NOMO-1 (cell line): ENCODE results near the gene SSU72.
"Not testable (repeated sequence)": the region's sequence is repeated elsewhere in the genome, so short reads cannot be mapped to it uniquely, and the experiment has no call there.

ENCODE experiments used
- DNase-seq, 2 experiments: peaks; one replicate each; lab custom pipeline; 2025; ENCODE audit not compliant: unreplicated experiment in 2 of 2; lab: John Stamatoyannopoulos, UW

SSU72 gene

DNA sequence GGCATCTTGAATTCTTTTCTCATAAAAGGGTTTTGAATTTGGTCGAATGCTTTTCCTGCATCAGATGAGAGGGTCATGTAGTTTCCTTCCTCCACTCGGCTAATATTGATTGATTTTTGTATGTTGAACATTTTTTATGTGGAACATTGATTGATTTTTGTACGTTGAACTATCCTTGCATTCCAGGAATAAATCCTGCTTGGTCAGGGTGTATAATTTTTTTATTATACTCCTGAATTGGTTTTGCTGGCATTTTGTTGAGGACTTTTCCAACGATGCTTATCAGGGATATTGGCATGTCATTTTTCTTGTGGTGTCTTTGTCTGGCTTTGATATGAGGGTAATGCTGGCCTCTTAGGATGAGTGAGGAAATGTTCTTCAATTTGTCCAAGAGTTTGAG is 42.7 kb downstream of the SSU72 start:
- no peak for DNase-seq

DNA sequence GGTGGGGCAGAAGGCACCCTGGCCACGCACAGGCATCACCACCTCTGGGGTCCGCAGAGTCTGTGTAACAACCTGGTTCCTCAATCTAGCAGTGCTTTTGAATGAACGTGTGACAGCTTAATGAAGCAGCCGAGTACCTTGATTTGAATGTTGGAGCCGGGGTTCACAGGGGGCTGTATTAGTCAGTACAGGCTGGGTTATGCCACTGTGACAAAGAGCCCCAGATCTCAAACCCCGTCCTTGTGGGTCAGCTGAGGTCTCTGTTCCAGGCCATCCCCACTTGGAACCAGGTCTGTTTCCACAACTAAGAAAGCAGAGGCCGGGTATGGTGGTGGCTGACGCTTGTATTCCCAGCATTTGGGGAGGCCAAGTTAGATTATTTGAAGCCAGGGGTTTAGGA is 44.7 kb downstream of the SSU72 start:
- DNase-seq = no peak

DNA sequence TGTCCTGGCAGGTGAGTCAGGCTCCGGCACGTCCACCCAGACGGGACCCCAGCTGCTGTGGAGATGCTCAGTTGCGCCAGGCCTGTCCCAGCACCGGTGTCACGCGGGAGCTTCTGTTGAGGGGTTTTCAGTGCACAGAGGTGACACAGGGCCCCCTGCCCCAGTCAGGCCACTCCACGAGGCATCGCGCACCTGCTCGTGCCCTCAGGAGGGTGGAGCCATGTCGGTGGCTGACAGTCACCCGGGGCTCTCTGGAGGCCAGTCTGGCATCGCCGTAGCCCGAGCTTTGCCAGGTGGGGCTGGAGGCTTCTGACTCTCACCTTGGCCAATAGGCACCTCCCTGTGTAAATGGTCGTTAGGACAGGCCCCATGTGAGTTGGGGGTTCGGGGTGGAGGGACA is 45.3 kb downstream of the SSU72 start:
- DNase-seq = no peak

- DNase-seq = no peak
Observed at GRCh38 chr1:1528301-1529267, 46.1 kb downstream of the SSU72 start.

- DNase-seq = no peak
Observed at GRCh38 chr1:1527092-1527816, 47.4 kb downstream of the SSU72 start.

- not testable (repeated sequence) for DNase-seq
Observed at GRCh38 chr1:1526476-1526875, 48.2 kb downstream of the SSU72 start.

DNA sequence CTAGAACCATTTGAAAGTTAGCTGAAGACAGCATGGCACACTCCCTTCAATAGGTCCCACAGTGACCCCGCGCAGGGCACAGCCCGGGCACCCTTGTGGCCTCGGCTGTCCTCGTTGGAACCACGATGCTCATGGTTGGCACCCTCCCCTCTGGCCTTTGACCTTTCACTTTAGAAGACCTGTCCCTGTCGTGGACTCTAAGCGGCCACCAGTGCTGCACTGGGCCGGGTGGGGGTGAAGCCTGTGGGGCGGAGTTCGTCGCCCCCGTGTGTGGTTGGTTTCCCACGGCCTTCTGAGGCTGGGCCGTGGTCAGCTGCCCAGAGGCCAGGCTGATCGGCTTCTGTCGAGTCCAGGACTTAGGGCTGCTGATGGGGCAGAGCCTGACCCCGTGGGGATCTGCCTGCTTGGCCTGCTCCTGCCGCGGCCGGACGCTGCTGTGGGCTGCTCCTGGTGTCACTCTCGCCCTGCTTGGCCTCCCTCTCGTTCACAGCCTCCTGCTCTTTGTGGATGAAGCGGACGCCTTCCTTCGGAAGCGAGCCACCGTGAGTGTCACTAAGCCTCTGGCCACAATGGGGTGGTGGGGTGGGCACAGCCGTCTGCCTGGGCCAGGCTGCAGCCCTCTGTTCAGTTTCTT is 49.8 kb downstream of the SSU72 start:
- not testable (repeated sequence) for DNase-seq

- not testable (repeated sequence) for DNase-seq
Observed at GRCh38 chr1:1523651-1524050, 51.0 kb downstream of the SSU72 start.

- DNase-seq = not testable (repeated sequence)
Observed at GRCh38 chr1:1523226-1523625, 51.4 kb downstream of the SSU72 start.

GRCh38 chr1:1522536-1522935 is 52.1 kb downstream of the SSU72 start:
- not testable (repeated sequence) for DNase-seq

GRCh38 chr1:1521331-1521730 is 53.3 kb downstream of the SSU72 start:
- DNase-seq = no peak

DNA sequence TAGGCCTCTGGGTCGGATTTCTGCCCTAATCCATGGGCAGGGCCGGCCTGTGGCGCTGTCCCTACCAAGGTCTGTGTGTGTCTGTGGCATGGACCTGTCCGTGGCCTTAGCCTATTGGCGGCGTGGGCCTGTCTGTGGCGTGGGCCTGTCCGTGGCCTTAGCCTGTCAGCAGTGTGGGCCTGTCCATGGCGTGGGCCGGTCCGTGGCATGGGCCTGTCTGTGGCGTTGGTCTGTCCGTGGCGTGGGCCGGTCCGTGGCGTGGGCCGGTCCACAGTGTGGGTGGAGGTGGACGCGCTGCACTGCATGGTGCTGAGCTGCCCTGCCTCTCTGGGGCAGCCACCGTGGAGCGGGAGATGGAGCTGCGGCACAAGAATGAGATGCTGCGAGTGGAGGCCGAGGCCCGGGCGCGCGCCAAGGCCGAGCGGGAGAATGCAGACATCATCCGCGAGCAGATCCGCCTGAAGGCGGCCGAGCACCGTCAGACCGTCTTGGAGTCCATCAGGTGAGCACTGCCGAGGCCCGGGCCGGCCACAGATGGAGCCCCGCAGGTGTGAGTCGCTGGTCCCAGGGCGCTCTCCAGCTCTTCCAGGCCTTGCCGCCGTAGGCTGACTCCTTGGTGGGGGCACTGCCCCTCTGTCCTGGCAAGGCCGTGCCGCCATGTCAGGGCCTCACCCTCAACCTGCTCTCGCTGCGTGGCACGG is 54.7 kb downstream of the SSU72 start:
- not testable (repeated sequence) for DNase-seq

DNA sequence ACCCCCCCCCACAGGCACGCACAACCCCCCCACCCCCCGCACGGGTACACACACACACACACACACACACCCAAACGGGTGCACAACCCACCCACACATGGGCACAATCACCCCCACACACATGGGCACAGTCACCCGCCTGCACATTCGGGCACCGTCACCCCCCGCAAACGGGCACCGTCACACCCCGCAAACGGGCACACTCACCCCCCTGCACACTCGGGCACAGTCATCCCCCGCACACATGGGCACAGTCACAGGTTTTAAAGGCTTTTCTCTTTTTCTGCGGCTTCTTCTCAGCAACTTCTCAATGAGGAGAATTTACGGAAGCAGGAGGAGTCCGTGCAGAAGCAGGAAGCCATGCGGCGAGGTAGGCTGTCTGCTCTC is 56.0 kb downstream of the SSU72 start:
- DNase-seq = not testable (repeated sequence)

DNA sequence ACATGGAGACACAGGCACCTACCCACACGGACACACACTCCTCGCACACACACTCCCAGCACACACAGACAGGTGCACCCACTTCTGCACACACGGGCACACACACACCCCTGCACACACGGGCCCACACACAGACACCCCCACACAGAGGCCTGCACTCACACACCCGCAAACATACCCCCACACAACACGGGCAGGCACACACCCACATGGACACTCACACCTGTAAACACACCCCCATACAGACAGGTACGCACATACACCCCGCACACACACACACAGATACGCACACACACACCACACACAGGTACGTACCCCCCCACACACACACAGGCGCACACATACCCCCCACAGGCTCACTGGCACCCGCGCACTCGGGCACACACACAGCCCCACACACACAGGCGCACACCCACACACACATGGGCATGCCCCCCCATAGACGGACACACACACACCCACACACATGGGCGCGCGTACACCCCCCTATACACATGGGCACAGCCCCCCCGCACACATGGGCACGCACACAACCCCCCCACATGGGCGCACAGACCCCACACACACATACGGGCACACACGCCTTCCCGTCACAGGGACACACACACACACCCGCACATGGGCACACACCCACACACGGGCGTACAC is 56.6 kb downstream of the SSU72 start:
- DNase-seq = no peak

DNA sequence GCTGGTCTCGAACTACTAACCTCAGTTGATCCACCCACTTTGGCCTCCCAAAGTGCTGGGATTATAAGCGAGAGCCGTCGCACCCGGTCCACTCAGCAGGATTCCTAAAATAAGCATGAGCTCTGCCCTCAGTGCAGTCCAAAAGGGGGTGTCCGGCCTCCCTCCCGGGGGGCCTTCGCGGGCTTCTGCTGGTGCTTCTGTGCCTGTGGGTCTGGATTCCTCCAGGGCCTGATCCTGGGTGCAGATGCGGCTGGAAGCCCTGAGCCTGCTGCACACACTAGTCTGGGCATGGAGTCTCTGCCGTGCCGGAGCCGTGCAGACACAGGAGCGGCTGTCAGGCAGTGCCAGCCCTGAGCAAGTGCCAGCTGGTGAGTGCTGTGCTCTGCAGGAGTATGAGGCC is 57.7 kb downstream of the SSU72 start:
- not testable (repeated sequence) for DNase-seq

DNA sequence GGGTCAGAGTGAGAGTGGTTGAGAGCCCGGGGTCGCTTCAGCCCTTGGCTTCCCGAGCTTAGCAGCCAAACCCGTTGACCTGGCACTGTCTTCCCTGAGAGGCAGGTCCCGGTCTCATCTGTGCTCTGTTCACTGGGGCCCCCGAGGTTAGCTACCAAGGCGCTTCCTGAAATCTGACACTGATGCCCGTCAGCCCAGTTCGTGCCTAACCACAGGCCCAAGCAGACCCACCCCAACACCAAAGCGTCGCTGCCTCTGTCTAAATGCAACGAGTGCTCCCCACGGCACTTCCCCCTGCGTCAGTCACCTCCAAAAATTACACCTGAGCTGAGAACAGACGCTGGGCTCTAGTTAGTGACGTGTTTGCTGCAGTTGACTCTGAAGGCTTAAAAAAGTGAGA is 60.3 kb downstream of the SSU72 start:
- not testable (repeated sequence) for DNase-seq

GRCh38 chr1:1513675-1514074 is 61.0 kb downstream of the SSU72 start:
- not testable (repeated sequence) for DNase-seq

GRCh38 chr1:1512425-1512824 is 62.2 kb downstream of the SSU72 start:
- not testable (repeated sequence) for DNase-seq

DNA sequence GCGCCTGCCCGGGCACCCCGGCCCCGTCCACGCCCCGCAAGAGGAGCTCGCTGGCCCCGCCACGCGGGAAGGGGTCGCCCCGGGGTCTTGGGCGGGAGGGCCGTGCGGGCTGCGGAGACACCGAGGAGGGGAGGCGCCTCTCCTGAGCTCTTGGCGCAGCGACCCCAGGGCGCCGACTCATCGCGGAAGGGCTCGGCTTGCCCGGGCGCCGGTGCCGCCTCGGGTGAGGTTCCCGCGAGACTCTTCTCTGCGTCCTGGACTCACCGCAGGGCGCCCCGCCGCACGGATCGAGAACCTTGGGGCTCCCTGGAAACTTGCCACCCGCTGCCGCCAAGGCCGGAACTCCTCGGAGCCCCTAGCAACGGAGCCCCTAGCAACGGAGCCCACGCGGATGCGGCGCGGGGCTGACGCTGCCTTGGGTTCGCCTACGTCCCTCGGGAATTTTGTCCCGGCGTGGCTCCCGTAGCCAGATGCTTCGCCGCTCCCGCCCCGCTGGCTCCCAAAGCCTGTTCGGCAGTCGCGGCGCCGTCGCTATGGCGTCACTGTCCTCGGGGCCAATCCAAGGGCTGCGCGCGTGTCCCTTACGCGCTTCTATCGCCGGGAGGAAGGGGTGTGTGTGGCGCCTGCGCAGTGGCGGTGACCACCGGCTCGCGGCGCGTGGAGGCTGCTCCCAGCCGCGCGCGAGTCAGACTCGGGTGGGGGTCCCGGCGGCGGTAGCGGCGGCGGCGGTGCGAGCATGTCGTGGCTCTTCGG is 63.0 kb downstream of the SSU72 start, which contains the start of gene ATAD3A:
Gene ATAD3A (plus strand): TSS at position 630 of the 753 bp plus-strand sequence. CDS start 107 bp downstream, at position 737.
- peak; percentile 88 to 97 for DNase-seq
